ENCODE results near the gene CALML5.

Gene CALML5

DNA sequence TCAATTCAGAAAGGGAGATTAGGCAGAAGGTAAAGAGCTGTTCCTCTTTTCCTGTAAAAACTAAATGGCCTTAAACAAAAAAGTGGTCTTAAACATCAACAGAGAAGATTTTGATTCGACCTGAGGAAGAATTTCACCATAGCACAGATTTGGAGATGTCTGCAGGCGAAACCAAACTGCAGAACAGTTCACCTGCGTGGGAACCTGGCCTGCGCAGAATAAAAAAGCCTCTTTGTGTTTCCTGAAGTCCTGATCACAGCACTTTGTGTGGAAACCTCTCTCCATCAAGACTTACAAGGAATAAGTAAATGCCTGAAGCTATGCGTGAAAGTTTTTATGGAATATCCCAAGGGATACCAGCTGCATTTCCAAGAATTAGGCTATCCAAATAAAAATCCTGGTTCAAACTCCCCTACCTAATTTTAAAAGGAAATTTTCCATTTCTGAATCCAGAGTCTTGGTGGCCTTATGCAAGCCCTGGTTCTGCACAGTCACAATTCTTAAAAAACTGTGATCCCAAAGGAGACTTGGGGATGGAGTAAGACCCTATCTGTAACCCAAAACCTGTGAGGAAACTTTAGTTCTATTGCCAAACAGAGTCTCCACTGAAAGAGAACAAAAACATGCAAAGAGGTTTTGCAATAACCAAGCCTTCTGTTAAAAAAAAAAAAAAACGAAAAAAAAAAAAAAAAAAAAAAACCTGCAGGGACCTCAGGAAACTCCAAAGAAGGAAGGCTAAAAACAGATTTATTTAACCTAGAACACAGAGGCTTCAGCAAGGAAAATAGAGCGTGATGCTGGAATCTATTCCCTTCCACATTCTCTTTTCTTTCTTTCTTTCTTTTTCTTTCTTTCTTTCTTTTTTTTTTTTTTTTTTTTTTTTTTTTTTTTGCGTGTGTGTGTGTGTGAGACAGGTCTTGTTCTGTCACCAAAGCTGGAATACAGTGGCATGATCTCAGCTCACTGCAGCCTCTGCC lies 35.8 kb upstream of the CALML5 start:
- Histone ChIP-seq H3K27me3 (ENCODE audit: low read length) (no peaks in the 10 kb centered on the region), H3F3A (ENCODE audit: insufficient read depth) (no peaks in the 10 kb centered on the region), H3K4me2 (ENCODE audit: low read depth, low read length, poor library complexity, severe bottlenecking) (no peak overlapping the region), H2AFZ (ENCODE audit: low read depth, low read length, severe bottlenecking) (no peak overlapping the region), H3K9ac (ENCODE audit: low read length) (no peak overlapping the region), H3K4me3 (ENCODE audit: insufficient read depth, low read length, poor library complexity, severe bottlenecking) (no peak overlapping the region), H4K20me1 (ENCODE audit: low read depth, low read length) (no peaks in the 10 kb centered on the region), H3K9me3 (ENCODE audit: insufficient read depth, low read length) (no peaks in the 10 kb centered on the region), H3K36me3 (ENCODE audit: low read length) (no peaks in the 10 kb centered on the region), H3K9me2 (replicated peaks; ENCODE audit: insufficient read depth, low read length) (no peaks in the 10 kb centered on the region), H3K27ac (ENCODE audit: low read depth, low read length) (no peak overlapping the region), H3K79me2 (ENCODE audit: insufficient read depth, low read length) (no peaks in the 10 kb centered on the region)
- no peak for TF ChIP-seq CTCF (IDR thresholded peaks at IDR 0.05; ENCODE audit: insufficient read depth, low read length, poor library complexity, severe bottlenecking)
- TF ChIP-seq EZH2phosphoT487 (conservative IDR thresholded peaks at IDR 0.05; ENCODE audit: low read length) = no peak

GRCh38 chr10:5534051-5534821 lies 34.9 kb upstream of the CALML5 start:
- no peaks in the 10 kb centered on the region for H4K20me1 ChIP-seq (ENCODE audit: low read depth, low read length)
- H3K27ac ChIP-seq (ENCODE audit: low read depth, low read length) = no peak overlapping the region
- no peaks in the 10 kb centered on the region for H3K36me3 ChIP-seq (ENCODE audit: low read length)
- no peaks in the 10 kb centered on the region for H3K27me3 ChIP-seq (ENCODE audit: low read length)
- no peak overlapping the region for H3K9ac ChIP-seq (ENCODE audit: low read length)
- TF ChIP-seq EZH2phosphoT487 (conservative IDR thresholded peaks at IDR 0.05; ENCODE audit: low read length) (no peak), CTCF (IDR thresholded peaks at IDR 0.05; ENCODE audit: insufficient read depth, low read length, poor library complexity, severe bottlenecking) (no peak)
- no peak overlapping the region for H3K4me2 ChIP-seq (ENCODE audit: low read depth, low read length, poor library complexity, severe bottlenecking)
- H3F3A ChIP-seq (ENCODE audit: insufficient read depth) = no peaks in the 10 kb centered on the region
- no peak overlapping the region for H3K4me3 ChIP-seq (ENCODE audit: insufficient read depth, low read length, poor library complexity, severe bottlenecking)
- no peaks in the 10 kb centered on the region for H3K9me3 ChIP-seq (ENCODE audit: insufficient read depth, low read length)
- no peaks in the 10 kb centered on the region for H3K9me2 ChIP-seq (replicated peaks; ENCODE audit: insufficient read depth, low read length)
- no peaks in the 10 kb centered on the region for H3K79me2 ChIP-seq (ENCODE audit: insufficient read depth, low read length)
- no peak overlapping the region for H2AFZ ChIP-seq (ENCODE audit: low read depth, low read length, severe bottlenecking)

- Histone ChIP-seq H3K9me3 (ENCODE audit: insufficient read depth, low read length) (no peaks in the 10 kb centered on the region), H3F3A (ENCODE audit: insufficient read depth) (no peaks in the 10 kb centered on the region), H2AFZ (ENCODE audit: low read depth, low read length, severe bottlenecking) (no peak overlapping the region), H4K20me1 (ENCODE audit: low read depth, low read length) (no peaks in the 10 kb centered on the region), H3K4me2 (ENCODE audit: low read depth, low read length, poor library complexity, severe bottlenecking) (no peak overlapping the region), H3K9me2 (replicated peaks; ENCODE audit: insufficient read depth, low read length) (no peaks in the 10 kb centered on the region), H3K4me3 (ENCODE audit: insufficient read depth, low read length, poor library complexity, severe bottlenecking) (no peak overlapping the region), H3K27ac (ENCODE audit: low read depth, low read length) (no peak overlapping the region), H3K79me2 (ENCODE audit: insufficient read depth, low read length) (no peaks in the 10 kb centered on the region), H3K27me3 (ENCODE audit: low read length) (no peaks in the 10 kb centered on the region), H3K36me3 (ENCODE audit: low read length) (no peaks in the 10 kb centered on the region), H3K9ac (ENCODE audit: low read length) (no peak overlapping the region)
- TF ChIP-seq CTCF (IDR thresholded peaks at IDR 0.05; ENCODE audit: insufficient read depth, low read length, poor library complexity, severe bottlenecking) (no peak), EZH2phosphoT487 (conservative IDR thresholded peaks at IDR 0.05; ENCODE audit: low read length) (no peak)
Observed at GRCh38 chr10:5533098-5533731, 33.8 kb upstream of the CALML5 start.
